Left renal pelvis (tissue), 4 donors: Measurements from ENCODE around the gene ZNF185. TPM values are rescaled to one million over a fixed set of nuclear protein-coding genes. Genes with fewer than 3 reads are reported as not detected.

Experiments used
- DNase-seq, 4 donors: peaks; one replicate each; pipeline ENCODE4 v3.0.0-alpha.2; 2013; ENCODE audit warnings: low read depth in 4 of 4, low spot score in 3 of 4
- polyA plus RNA-seq, 4 donors: library from polyadenylated mRNA; unstranded; fragments of 120-200 nt; gene quantifications; one replicate each; pipeline ENCODE4 v1.2.1, GENCODE V29; 2013; ENCODE audit not compliant: insufficient read length in 4 of 4

ZNF185 gene
- polyA plus RNA-seq, 4 donors: 35.3 to 54.9 (median 43.0) TPM

DNA sequence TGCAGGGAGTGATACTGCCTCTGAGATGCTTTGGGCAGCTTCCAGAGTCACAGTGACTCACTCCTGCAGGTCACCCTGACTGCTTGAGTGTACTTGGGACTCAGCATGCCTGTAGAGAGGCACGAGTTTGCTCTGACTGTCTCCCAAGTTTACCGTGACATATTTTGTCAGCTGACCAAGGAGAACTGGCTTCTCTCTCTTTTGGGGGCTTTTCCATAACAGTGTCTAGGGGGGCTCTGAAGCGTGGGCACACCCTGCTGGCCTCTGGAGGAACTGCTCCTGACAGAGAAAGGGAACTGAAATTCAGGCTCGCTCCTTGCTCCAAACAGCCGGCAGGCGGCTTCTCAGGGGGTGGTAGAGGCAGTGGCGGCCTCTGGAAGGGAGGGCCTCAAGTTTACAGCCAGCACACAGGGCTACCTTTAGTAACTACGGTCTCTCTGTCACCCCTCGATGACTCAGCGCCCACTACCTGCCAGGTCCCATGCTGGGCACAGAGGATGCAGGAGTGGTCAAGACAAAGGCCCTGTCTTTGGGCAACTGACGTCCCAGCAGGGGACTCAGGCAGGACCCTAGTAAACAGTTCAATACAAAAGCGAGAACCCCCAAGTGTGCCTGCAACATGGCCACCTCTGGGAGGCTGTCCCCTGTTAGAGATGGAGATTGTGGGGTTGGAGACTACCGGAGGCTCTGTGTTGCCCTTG is 17.8 kb downstream of the ZNF185 start:
- no peak for DNase-seq

DNA sequence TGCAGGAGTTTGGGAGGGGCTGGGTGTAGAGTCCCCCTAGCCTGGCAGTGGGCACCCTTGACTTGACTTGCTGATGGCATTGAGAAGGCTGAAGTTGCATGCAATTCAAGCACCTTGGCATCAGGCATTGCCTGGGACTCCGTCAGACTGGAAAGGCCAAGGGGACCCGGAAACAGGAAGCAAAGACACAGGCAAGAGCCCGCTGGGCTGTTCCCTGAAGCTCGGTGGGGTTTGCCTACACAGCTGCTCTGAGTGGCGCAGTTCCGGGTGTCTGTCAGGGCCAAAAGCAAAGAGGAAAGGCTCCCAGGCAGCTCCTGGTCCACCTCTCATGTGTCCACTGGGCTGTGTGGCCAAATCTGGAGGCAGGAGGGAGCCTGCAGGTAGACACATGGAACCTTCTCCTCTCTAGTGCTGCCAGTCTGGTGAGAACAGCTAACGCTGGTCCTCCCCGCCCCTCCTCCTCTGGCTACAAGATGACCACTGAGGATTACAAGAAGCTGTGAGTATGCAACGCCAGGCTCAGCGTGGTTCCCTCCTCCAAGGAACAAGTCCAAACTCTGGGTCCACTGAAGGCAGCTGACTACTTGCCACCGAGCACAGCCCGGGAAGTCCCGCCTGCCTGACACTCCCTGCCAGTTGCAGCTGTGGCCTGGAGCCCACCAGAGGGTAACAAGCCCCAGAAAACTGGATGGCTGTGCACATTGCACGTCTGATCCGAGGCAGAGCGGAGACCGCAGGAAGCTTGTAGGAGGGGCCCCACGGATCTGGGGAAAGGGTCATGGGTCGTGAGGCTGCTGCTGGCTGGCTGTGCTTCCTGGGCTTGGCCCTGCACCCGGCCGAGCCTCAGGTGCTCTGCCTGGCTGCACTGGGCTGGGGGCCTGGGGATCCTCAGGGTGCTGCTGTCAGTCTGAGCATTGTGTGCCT is 20.1 kb downstream of the ZNF185 start:
- DNase-seq: no peak

DNA sequence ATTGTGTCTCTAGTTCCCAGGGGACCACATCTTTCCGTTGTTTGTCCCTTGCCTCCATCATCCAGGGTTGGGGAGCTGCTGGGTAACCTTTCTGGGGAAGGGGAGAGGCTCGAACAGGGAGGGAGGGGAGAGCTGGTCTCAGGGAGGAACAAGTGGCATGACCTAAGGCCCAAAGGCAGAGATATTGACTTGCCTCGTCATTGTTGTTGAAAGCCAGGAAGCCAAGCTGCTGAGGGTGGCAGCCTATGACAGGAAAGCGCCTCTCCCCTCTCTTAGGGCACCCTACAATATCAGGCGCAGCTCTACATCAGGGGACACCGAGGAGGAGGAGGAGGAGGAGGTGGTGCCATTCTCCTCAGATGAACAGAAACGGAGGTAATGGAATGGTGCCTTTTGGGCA is 20.8 kb downstream of the ZNF185 start:
- no peak for DNase-seq

DNA sequence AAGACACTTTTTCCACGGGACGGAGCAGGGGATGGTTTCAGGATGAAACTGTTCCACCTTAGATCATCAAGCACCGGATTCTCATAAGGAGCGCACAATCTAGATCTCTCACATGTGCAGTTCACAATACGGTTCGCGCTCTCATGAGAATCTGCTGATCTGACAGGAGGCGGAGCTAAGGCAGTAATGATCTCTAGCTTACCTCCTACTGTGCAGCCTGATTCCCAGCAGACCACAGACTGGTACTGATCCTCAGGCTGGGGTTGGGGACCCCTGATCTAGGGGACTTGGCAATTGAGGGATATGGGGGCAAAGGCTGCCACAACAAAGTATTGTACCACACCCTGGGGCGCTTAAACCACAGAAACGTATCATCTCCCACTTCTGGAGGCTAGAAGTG is 25.7 kb downstream of the ZNF185 start:
- DNase-seq: no peak

DNA sequence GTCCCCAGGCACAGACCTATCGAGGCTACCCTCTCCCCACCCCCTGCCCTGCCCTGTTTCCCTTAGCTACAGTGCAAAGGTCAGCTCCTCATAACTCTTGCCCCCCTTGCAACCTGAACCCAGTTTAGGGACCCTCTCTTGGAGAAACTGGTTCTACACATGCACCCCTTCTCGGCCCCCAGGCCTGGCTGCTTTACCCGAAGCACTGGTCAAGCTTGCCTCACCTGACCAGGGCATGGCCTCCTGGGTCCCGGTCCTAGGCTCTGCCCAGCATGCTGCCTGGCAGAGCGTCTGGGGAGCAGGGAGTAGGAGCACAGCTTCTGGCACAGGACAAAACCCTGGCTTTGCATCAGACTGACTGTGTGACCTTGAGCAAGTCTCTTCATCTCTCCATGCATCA is 28.0 kb downstream of the ZNF185 start:
- no peak for DNase-seq

DNA sequence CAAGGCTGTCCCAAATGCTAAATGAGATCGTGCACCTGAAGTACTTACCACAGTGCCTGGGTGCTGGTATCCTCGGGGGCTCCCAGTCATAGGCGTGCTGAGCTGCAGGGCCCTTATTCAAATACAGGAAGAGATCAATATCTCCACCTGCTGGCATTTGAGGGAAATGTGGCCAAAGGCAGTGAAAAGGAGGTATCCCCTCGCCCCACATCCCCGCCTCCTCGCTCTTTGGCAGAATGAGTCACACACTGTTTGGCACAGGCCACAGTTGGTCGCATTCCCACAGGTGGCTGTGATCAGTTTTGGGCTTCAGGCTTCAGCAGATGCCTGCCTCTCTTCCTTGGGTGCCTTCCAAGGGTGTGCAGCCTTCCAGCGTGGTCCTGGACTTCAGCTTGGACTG is 28.4 kb downstream of the ZNF185 start:
- no peak for DNase-seq

DNA sequence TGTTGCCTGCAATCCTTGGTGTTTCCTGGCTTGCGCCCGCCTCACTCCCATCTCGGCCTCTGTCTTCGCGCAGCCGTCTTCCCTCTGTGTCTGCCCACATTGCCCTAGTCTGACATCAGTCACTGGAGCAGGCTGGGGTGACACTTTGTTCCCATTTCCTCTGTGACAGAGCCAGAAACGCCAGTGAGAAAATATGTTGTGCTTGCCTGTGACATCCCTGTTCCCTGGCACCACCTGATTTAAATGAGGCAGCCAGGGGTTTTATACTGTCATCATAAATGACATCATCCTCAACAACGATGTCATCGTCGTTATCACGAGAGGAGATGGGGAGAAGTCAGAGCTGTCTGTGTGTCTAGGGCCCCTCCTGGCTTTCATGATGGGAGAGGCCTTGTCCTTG is 29.1 kb downstream of the ZNF185 start:
- no peak for DNase-seq

DNA sequence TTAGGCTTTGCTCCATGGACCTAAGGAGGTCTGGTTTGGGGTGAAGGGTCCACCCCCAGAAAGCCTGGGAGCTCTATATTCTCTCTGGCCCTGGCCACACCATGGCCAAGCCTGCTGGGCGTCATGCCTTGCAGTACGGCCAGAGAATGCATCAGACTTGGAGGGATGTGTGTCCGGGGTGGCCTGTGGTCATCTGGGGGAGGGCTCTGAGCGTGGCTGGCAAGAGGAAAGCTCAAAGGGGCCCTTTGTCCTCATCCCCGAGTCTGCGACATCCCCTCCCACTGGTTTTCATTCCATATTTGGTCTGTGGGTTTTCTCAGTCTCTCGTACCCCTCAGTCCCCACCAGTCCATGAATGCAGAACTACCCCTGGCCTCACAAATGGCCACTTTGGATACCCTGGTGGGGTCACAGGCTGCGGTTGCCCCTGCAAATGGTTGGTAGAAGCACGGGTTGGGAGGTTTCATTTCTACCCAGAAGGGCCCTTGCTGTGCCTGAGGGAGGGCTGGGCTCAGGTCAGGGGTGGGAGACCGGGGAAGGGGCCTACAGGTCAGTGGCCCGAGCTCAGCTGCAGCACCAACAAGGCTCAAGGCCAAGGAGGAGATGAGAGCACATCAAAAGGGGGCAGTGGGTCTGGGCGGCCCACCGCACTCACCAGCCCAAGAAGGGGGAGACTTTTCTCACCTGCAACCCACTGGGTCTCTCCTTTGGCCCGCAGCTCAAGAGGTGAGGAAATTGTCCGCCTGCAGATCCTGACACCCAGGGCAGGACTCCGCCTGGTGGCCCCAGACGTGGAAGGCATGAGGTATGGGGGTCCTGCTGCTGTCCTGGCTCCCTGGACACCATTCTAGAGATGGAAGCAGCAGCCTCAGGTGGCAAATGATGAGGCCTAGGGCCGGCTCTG is 30.2 kb downstream of the ZNF185 start:
- no peak for DNase-seq

DNA sequence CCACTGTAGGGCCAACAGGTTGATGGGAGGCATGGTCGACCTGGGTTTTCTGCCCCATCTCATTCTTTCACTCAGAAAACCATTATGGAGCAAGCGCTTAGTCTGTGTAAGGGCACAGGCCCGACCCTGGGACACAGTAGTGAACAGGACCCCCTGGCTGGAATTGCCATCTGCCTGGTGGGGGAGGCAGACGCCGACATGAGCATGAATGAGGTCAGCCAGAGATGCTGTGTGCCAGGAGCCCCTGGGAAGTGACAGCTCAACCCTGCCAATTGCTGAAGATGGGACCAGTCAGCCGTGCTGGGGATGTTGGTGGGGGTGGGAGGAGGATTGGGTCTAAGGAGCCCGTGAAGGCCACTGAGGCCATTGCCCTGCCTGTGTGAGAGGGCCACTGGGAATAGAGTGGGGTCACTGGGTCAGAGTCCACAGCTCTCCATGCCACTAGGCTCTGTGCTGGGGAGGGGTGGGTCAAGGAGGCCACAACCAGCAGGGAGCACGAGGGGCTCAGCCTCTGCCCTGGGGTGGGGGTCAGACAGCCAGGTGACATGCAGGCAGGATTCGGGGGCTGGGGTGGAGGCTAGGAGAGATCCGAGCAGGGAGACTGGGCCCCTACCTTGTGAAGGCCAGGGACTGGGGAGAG is 31.0 kb downstream of the ZNF185 start:
- DNase-seq: no peak

DNA sequence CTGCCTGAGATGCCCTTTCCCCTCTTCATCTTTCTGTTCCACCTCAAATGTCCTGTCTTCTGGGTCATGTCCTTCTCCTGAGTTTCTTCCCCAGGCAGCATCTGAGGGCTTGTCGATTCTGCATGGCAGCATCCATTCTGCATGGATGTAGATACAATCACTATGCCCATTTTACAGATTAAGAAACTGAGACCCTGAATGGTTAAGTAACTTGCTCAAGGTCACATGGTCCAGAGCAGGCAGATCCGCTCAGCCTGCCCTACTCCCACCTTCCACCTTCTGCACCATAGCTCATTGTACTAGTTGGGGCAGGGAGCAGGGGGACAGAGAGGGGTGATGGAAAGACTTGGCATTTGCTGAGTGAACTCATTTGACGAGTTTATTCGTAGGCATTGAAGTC is 32.0 kb downstream of the ZNF185 start:
- no peak for DNase-seq

DNA sequence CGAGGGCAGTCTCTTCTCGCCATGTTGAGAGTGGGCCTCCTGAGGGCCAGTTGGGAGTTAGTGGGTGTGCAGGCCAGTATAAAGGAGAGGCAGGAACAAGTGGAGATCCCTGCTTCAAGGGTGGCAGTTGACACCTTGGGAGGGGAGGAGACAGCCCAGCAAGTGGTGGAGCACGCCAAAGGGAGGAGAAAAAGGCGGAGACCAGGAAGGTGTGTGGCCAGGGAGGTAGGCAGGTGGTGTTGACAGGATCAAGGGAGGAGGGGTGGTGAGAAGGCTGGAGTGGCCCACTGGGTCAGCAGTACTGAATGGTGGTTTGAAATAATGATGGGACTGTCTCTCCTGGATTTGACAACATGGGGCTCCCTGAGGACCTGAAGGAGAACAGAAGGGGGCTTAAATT is 32.6 kb downstream of the ZNF185 start:
- DNase-seq: no peak

DNA sequence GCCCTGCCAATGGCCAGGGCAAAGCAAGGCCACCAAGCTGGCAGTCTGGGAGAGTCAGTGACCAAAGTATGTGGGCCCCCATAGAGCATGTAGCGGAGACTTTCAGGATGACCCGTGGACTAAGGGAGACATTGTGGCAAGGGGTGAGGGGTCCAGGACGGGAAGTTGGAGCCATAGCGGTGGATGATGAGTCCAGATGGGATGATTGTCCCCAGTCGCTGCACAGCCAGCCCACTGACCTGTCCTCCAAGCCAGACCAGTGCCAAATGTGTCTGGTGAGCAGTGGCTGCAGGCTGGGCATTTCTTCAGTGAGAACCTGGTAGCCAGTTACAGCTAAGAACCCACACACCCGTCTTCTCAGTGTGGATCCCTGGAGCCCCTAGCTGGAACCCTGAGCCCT is 34.3 kb downstream of the ZNF185 start:
- DNase-seq: no peak

DNA sequence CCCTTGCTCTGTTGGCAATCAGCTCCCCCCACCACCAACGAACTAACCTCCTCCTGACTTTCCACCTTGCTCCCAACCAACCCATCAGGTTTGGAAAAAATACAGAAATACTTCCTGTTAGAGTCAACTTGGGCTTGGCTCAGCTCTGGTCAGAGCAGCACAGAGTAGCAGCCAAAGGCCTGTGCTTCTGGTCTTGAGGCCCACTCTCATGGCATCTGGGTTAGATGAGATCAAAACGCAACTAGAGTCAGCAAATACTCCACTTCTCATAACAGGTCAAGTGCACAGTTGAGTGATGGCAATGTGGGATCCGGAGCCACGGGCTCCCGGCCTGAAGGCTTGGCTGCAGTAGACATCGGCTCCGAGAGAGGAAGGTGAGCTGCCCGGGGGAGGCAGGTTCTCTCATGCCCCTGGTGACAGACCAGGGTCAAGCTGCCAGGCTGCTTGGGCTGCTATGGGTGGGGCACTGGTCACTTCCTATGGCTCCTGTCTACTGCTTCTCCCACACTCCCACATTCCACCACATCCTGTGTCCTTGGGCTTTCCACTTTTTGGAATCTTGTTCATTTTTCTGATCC is 34.8 kb downstream of the ZNF185 start:
- no peak for DNase-seq

DNA sequence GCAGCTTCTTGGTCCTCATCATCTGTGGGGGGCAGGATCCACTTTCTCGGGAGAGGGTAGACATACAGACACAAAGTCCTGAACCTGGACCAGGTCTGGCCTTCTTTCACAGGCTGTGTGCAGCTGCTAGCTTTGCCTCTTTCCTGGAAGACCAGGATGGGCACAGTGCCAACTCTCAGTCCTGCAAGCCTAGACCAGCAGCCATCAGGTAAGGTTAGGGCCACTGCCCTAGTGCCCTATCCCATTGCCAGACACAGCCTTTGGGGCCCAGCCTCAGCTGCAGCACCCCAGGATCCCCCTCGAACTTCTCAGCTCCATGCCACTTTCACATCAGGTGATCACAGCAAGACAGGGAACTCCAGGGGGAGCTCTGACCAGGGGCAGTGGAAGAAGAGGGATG is 38.4 kb downstream of the ZNF185 start:
- DNase-seq: no peak

DNA sequence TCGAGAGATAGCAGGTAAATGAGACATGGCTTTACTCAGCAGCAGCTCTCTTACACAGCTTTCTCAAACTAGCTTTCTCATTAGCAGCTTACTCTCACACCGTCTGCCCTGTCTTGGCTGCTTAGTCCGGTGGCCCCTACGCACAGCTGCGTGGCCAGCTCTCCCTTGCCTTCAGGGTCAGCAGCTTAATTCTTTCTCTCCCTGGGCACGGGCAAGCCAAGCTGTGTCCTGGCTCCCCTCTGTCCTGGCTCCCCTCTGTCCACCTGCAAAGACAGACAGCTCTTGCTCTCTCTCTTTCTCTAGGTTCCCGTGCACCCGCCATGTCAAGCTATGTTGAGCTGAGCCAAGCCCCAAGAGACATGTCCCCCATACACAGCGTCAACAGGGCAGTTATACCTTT is 39.4 kb downstream of the ZNF185 start:
- no peak for DNase-seq

DNA sequence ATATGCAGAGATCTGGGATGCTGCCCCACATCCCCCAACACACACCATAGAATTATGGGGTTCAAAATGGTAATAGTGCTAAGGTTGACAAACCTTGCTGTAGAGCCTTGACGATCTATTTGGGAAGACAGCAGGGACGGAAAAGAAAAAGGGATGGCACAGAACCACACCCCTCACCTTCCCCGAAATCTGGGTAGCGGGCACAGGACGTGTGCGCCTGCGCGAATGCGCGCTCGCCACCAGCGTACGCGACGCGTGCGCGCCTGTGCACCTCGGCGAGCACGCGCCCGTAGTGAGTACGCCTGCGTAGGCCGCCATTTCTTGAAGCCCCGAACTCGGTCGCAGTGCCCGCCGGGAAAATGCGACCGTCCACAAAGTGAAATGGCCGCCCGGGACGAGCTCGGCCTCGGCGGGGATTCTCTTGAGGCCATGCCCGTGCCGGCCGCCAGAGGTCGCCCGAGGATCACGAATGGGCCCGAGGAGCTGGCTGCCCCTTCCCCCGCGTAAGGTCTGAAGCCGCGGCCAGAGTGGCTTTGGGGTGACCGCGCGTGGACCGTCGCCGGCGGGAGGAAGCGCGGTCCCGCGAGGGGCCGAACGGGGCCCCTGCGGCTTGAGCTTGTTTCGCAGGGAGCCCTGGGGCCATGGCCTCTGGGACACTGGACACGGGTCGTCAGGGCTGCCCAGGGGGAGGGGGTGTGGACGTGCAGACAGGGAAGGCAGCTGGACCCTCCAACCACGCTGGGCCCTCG is 43.6 kb downstream of the ZNF185 start:
- peak; percentile 70 to 81 (median 76) for DNase-seq

DNA sequence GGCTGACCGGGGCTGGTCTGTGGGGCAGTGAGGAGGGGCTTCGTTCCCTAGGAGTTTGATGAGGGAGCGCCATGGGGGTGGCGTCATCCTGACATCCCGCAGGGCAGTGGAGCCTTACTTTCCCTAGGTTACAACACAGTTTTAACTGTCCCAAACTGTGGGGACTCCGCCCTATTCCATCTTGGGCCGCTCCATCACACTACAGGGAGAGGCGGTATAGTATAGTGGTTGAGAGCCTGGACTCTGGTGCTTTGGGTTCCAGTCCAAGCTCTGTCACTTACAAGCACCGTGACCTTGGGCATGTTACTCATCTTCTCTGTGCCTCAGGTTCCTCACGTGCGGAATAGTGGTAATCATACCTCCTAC is 44.2 kb downstream of the ZNF185 start:
- DNase-seq: no peak

DNA sequence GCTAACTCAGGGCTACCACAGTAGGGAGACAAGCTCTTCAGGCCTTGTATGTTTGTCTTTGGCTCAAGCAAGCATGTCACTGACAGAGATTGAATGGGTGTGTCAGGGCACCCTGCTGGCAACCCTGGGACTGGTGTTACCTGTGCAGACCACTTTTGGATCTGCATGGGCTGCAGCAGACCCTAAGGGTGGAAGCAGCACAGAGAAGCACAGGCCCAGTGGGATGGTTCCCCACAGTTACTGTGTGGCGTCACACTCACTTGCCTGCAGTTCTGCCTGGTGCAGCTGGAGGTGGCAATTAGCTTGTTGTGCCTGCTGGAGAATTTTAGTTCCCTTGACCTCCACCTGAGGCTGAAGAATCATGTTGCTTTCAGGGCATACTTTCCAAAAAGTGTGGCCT is 46.0 kb downstream of the ZNF185 start:
- no peak for DNase-seq
